HFF-Myc (cell line): Measurements from ENCODE around the gene ZNF470.

Source experiments
- DNase-seq: peaks from one replicate; pipeline ENCODE4 v3.0.0-alpha.2; 2011; ENCODE audit warnings: low read depth; ENCODE audit errors: extremely low read depth
- H3K4me3 ChIP-seq: replicated peaks from 2 replicates; pipeline ENCODE4 v1.5.1; 2011; ENCODE audit warnings: low read depth, mild to moderate bottlenecking, control low read depth, low read length
- TF ChIP-seq, protein P1 (sequence below): IDR thresholded peaks from 2 replicates; pipeline ENCODE4 v1.5.1; 2012; ENCODE audit warnings: mild to moderate bottlenecking, low read depth, low read length, control low read depth; ENCODE audit errors: missing control alignments

Gene ZNF470

DNA sequence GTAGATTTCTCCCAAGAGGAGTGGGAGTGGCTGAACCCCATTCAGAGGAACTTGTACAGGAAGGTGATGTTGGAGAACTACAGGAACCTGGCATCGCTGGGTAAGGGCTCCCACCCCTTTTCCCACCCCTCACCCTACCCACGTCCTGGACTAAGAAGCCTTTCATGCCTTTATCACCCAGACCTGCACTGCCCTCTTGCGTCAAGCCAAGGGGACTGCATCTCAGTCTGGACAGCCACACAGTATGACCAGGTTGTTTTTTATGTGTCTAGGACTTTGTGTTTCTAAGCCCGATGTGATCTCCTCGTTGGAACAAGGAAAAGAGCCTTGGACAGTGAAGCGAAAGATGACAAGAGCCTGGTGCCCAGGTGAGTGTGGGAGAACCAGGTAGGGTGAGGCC, 19.7 kb upstream of the ZNF470 start:
- no peak for DNase-seq
- H3K4me3 ChIP-seq = no peak overlapping the region
- TF ChIP-seq, protein P1, sequence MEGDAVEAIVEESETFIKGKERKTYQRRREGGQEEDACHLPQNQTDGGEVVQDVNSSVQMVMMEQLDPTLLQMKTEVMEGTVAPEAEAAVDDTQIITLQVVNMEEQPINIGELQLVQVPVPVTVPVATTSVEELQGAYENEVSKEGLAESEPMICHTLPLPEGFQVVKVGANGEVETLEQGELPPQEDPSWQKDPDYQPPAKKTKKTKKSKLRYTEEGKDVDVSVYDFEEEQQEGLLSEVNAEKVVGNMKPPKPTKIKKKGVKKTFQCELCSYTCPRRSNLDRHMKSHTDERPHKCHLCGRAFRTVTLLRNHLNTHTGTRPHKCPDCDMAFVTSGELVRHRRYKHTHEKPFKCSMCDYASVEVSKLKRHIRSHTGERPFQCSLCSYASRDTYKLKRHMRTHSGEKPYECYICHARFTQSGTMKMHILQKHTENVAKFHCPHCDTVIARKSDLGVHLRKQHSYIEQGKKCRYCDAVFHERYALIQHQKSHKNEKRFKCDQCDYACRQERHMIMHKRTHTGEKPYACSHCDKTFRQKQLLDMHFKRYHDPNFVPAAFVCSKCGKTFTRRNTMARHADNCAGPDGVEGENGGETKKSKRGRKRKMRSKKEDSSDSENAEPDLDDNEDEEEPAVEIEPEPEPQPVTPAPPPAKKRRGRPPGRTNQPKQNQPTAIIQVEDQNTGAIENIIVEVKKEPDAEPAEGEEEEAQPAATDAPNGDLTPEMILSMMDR = peak; percentile 28

- H3K4me3 ChIP-seq = no peak overlapping the region
- TF ChIP-seq, protein P1 = no peak
Measured at GRCh38 chr19:56554272-56554869, 12.9 kb upstream of the ZNF470 start.

DNA sequence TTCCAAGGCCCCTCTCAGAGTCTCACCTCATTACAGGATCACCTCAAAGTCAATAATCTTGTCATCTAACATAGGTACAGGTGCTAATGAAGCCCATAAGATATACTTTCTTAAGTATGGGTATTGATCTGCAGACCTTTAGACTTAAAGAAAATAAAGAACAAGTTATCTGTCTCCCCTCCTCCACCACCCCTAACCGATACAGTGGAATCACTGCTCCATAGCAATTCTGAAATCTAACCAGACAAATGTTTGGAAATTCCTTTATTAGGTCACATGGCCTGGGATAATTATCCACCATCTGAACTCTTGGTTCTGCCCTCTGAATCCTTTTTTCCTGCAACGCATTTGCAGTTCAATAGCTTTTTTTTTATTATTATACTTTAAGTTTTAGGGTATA, 4.5 kb upstream of the ZNF470 start:
- TF ChIP-seq, protein P1 = no peak
- no peak for DNase-seq
- H3K4me3 ChIP-seq = no peak overlapping the region

More at GRCh38 chr19:56554272-56554869, 12.9 kb upstream of the ZNF470 start:
- DNase-seq = no peak

DNA sequence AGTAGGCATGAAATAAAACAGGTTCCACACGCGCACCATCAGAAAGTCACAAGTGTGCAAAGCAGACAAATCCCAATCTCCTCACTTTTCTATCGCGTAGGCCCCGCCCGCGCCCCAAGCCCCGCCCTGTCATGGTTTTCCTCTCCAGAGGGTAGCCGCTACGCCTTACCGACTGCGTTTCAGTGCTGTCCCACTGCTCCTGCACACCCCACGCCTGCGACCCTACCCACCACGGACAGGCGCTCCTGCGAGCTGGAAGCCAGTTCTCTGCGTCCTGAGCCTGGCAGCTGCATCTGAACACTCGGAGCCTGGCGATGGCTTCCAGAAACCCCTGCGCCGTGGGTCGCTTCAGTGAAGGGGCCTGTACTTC, 379 bp upstream of the ZNF470 start:
- peak; percentile 1 for DNase-seq
- TF ChIP-seq, protein P1 = no peak
- H3K4me3 ChIP-seq = peak overlapping the region; percentile 74

GRCh38 chr19:56572589-56572988, 5.3 kb downstream of the ZNF470 start:
- no peak for DNase-seq
- H3K4me3 ChIP-seq = no peak overlapping the region
- TF ChIP-seq, protein P1 = no peak

DNA sequence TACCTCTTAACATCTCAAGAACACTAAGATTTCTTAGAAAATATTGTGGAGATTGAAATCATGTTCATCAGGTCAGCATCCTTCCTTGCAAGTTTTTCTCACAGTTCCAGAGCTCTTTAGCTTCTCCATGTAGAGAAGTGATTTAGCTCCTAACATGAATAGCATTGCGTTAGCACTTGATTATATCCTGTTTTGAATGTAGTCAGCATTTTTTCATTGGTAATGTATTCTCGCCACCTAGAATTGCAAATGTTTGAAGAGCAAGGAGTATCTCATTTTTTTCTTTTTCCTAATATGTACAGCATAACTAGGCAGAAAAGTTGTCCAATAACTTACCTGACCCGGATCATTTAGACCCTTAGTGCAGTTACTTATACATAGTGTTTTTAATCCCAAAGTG, 6.6 kb downstream of the ZNF470 start:
- H3K4me3 ChIP-seq = no peak overlapping the region
- DNase-seq = no peak
- TF ChIP-seq, protein P1 = no peak
